IMR-90 (cell line): ENCODE data around the gene MCF2L.

Source experiments
- BHLHE40 ChIP-seq: fragments of 150-350 bp; IDR thresholded peaks from 2 replicates; pipeline ENCODE4 v1.6.1; 2016; ENCODE audit warnings: mild to moderate bottlenecking, low read depth, low read length
- CEBPB ChIP-seq: IDR thresholded peaks from 2 replicates; pipeline ENCODE4 v1.6.1; 2012; ENCODE audit warnings: low read depth, low read length, improper control_type of control experiment
- CTCF ChIP-seq: conservative IDR thresholded peaks from 2 replicates; pipeline ENCODE4 v1.5.1; 2012; ENCODE audit warnings: mild to moderate bottlenecking, low read depth, low read length, improper control_type of control experiment
- FOS ChIP-seq: fragments of 150-350 bp; IDR thresholded peaks from 2 replicates; pipeline ENCODE4 v1.6.1; 2016; ENCODE audit warnings: low read depth, low read length
- MXI1 ChIP-seq: IDR thresholded peaks from 2 replicates; pipeline ENCODE4 v1.6.1; 2012; ENCODE audit warnings: low read depth, mild to moderate bottlenecking, low read length, moderate library complexity, borderline replicate concordance
- POLR2A ChIP-seq: IDR thresholded peaks from 2 replicates; pipeline ENCODE4 v1.6.1; 2012; ENCODE audit warnings: mild to moderate bottlenecking, low read depth, low read length
- RFX5 ChIP-seq: IDR thresholded peaks from 2 replicates; pipeline ENCODE4 v1.8.0; 2012; ENCODE audit warnings: low read depth, mild to moderate bottlenecking, low read length, moderate library complexity

- TF ChIP-seq POLR2A: no peak
- no peak for TF ChIP-seq MXI1
- TF ChIP-seq RFX5: no peak
- no peak for TF ChIP-seq CTCF
- TF ChIP-seq BHLHE40: no peak
- no peak for TF ChIP-seq CEBPB
- no peak for TF ChIP-seq FOS
Observed at GRCh38 chr13:113148407-113148806, 179.4 kb downstream of the MCF2L start.
